AG10803 (cell line): ENCODE data around the gene CRNKL1.

Source experiments
- DNase-seq: peaks from one replicate; pipeline ENCODE4 v3.0.0; 2010; ENCODE audit warnings: low read depth
- H3K4me3 ChIP-seq: 2 replicates; pipeline ENCODE4 v1.5.1; 2011; ENCODE audit warnings: mild to moderate bottlenecking, low read length, control low read depth
- CTCF ChIP-seq: conservative IDR thresholded peaks from 2 replicates; pipeline ENCODE4 v1.5.1; 2011; ENCODE audit warnings: mild to moderate bottlenecking, low read length, control low read depth, inconsistent platforms

CRNKL1 gene

DNA sequence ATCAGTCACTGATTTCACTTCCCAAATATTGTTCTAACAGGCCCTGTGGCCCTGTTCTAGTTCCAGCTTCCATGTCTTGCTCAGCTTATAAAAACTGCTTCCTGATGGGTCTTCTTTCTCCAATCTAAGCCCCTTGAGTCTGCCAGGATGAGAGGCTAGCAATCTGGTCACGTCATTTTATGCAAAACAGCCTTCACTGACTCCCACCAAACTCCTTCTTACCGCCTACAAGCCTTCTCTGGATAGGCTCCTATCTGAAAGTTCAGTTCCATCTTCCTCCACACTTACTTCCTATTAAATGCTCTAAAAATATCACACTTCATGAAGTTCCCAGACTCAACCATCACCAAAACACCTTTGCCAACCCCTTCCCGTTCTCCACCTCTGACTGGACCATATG is 15.5 kb downstream of the CRNKL1 start:
- no peak for DNase-seq
- no peak overlapping the region for H3K4me3 ChIP-seq
- no peak for TF ChIP-seq CTCF

GRCh38 chr20:20034486-20034885 is 17.8 kb downstream of the CRNKL1 start:
- no peak overlapping the region for H3K4me3 ChIP-seq
- no peak for DNase-seq
- no peak for TF ChIP-seq CTCF

DNA sequence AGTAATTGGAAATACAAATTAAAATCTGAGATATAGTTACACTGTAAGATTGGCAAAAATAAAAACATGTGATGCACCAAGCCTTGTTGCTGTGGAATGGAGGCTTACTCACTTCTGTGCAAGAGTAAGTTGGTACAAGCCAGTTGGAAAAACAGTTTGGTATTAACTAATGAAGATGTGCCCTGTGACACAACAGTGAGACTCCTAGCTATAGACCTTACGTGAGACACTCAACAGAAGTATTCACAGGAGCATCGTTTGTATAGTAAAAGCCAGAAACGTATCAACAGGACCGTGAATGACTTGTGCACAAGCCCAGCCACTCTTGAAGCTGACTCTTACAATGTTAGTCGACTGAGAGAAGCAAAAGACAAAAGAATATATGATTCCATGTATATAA is 20.5 kb downstream of the CRNKL1 start:
- DNase-seq = no peak
- H3K4me3 ChIP-seq = no peak overlapping the region
- TF ChIP-seq CTCF = no peak

DNA sequence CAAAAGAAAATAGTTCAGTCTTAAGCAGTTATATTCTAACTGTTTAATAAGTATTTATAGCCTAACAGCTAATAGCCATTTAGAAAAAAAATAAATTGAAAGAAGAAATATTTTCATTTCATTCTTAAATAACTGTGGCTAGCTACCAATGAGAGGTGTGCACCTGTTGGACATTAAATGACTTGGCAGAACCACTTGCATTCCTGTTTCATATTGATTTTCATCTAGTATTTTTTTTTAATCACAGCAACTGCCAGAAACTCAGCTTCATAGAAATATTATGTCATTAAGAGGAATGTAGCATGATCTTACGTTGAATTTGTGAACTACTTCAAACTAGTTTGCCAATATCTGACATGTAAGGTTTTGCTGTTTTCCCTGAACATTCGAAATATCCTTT is 25.0 kb downstream of the CRNKL1 start:
- TF ChIP-seq CTCF = no peak
- no peak overlapping the region for H3K4me3 ChIP-seq
- no peak for DNase-seq

DNA sequence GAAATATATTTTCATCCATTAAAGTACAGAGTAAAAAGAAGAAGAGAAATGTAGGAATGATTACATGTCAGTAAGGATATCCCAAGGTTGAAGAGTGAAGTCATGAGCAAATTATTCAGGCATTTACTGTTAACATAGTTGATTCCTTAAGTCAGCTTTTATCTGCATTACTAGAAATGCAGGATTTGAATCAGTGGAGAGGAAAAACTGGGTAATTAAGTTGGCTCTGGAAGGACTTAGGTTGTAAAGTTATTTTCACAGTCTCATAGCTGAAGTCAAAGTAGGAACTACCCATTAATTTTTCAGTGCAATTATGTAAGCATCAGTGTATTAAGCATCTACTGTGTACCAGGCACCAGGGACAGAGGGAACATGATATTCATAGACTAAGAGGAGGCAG is 27.3 kb downstream of the CRNKL1 start:
- H3K4me3 ChIP-seq = no peak overlapping the region
- peak; percentile 42 for DNase-seq
- TF ChIP-seq CTCF = no peak

DNA sequence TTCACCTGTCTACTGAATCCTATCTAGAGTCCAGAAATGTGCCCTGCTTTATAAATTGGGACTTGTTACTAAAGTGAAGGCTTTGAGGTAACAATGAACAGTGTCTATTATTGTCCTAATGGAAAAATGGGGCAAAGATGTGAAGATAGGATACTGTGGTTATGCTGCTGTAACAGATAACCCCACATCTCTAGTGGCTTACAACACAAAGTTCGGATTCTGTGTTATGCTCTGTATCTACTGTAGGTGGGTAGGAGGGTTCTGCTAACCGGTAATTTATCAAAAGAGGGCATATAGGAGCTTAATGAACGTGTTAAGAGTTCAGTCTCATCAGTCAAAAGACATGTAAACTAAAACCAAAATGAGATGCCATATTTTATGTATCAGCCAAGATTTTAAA is 28.9 kb downstream of the CRNKL1 start:
- DNase-seq = no peak
- H3K4me3 ChIP-seq = no peak overlapping the region
- TF ChIP-seq CTCF = no peak

DNA sequence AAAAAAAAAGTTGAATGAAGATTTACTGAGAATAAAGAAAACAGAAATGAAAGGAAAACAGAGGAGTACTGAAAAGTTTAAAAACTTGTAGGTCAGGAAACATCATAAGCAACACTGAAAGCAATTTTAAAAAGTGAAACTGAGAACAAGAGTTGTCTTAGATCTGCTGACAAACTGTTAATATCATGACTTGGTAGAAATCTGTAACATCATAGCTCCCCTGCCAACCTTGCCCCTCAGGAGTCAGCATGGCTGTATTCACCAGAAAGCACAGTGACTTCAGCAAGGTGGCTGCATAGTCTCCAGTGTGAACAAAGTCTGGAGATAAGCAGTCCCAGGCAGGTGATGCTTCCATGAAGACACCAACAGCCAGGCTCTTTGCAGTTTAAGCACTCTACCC is 29.8 kb downstream of the CRNKL1 start:
- TF ChIP-seq CTCF = no peak
- DNase-seq = no peak
- H3K4me3 ChIP-seq = no peak overlapping the region
